HS-5 (cell line): Measurements from ENCODE around the gene PPIL4.
"Not testable (repeated sequence)": the region's sequence is repeated elsewhere in the genome, so short reads cannot be mapped to it uniquely, and the experiment has no call there.

Experiments used
- DNase-seq: peaks from one replicate; pipeline ENCODE4 v3.0.0-alpha.2; 2012; ENCODE audit warnings: low read depth

PPIL4 gene

DNA sequence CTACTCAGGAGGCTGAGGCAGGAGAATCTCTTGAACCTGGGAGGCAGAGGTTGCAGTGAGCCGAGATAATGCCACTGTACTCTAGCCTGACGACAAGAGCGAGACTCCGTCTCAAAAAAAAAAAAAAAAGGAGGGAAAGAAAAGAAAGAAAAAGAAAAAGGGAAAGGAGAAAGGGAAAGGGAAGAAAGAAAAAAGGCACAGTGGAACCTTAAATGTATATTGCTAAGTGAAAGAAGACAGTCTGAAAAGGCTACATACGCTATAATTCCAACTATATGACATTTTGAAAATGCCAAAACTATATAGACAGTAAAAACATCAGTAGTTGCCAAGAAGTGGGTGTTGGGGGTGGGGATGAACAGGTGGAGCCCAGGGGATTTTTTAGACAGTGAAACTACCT lies 16.2 kb downstream of the PPIL4 start:
- DNase-seq = no peak

DNA sequence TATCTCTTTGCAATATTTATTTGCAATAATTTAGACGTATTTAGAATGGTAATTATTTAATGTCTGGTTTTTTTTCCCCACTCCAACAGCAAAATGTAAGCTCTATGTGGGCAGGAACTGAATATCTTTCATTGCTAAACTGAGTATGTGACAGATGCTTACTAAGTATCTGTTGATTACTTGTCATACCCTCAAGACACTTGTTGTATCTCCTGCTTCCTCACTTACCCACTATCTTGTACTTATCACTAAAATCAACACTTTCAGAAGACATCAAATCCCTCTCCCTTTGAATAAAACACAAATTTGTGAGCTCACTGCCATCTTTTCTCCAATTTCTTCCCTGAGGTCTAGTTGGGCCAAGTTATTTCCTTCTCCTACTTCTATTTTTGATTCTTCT lies 30.3 kb downstream of the PPIL4 start:
- no peak for DNase-seq

GRCh38 chr6:149513915-149514314 lies 31.9 kb downstream of the PPIL4 start:
- DNase-seq = no peak

GRCh38 chr6:149510793-149511512 lies 34.9 kb downstream of the PPIL4 start:
- DNase-seq = no peak

DNA sequence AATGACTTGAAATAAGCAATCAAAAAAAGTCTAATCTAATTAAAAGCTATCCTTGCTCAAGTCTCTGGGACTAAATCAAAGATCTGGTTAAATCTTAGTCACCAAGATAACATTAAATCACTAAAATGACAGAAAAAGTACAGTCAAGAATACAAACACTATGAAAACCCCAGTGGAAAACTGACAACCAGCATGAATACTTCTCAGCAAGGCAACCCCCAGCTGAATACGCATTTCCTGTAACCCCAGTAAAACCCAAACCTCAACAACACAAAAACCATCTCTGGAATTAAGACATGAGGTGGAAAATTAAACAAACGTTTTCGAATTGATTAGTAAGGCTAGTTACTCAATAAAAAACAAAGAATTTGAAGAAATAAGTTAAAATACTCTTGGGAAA lies 37.4 kb downstream of the PPIL4 start:
- no peak for DNase-seq

GRCh38 chr6:149503872-149504271 lies 42.0 kb downstream of the PPIL4 start:
- no peak for DNase-seq

- no peak for DNase-seq
These were observed 42.6 kb downstream of the PPIL4 start for GRCh38 chr6:149503276-149503675.

GRCh38 chr6:149501768-149502167 lies 44.1 kb downstream of the PPIL4 start:
- DNase-seq = no peak

- no peak for DNase-seq
These were observed 44.6 kb downstream of the PPIL4 start for GRCh38 chr6:149501201-149501600.

DNA sequence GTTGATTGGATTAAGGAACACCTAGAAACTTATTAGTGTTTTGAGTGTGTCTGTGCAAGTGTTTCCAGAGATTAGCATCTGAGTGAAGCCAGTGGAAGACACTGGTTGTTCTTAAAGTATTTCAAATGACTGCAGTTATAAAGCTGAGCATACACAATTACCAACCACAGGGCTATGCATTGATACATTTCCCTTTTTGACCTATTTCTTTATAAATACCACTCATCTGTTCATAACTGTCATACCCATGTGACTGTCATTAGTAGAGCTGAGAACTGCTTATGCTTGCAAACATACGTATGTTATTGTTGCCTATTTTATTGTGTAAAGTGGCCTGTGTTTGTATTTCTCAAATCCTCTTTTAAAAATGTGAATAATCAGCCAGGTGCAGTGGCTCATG lies 45.7 kb downstream of the PPIL4 start:
- DNase-seq = no peak

DNA sequence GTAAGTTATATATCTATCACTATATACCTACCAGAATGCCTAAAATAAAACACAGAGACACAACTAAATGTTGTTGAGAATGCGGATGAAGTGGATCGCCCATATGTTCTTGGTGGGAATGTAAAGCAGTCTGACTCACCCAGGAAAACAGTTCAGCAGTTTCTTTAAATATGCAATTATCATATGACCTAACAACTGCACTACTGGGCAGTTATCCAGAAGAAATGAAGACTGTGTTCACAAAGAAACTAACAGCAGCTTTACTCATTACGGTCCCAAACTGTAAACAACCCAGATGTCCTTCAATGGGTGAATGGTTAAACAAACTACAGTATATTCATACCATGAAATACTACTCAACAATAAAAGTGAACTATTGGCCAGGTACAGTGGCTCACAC lies 46.8 kb downstream of the PPIL4 start:
- DNase-seq = peak; percentile 95

- DNase-seq = no peak
These were observed 48.5 kb downstream of the PPIL4 start for GRCh38 chr6:149497365-149497764.

GRCh38 chr6:149496597-149496996 lies 49.2 kb downstream of the PPIL4 start:
- peak; percentile 53 for DNase-seq

- not testable (repeated sequence) for DNase-seq
These were observed 50.4 kb downstream of the PPIL4 start for GRCh38 chr6:149495349-149496016.

DNA sequence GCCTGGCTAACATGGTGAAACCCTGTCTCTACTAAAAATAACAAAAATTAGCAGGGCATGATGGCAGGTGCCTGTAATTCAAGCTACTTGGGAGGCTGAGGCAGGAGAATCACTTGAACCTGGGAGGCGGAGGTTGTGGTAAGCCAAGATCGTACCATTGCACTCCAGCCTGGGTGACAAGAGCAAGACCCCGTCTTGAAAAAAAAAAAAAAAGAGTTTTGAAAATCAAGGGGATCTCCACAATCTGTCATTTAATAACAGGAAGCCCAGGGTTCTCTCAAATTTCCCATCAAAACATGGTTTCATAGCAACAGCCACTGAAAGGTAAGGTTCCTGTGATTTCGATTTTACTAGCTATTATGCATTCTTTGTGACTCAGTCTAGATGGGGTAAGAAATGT lies 51.0 kb downstream of the PPIL4 start:
- peak; percentile 36 for DNase-seq

DNA sequence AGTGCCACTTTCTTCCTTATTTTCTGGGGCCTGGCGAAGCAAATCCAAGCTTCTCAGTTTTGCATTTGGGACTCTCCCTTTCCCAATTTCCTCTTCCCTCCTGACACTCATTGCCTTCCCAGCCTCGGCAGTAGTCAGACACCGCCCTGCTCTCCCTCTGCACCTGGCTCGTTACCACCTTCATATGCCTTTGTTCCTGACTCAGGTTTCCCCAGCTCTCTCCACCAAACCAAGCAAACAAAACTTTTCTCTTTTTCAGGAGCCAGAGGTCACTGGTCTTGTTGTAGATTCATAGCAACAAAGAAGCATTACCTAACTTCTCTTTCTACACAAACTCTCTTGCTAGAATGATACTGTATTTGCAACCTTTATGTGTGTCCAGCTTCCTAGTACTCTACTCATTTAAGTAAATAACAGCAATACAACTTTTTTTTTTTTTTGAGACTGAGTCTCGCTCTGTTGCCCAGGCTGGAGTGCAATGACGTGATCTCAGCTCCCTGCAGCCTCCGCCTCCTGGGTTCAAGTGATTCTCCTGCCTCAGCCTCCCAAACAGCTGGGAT lies 52.0 kb downstream of the PPIL4 start:
- DNase-seq = no peak

DNA sequence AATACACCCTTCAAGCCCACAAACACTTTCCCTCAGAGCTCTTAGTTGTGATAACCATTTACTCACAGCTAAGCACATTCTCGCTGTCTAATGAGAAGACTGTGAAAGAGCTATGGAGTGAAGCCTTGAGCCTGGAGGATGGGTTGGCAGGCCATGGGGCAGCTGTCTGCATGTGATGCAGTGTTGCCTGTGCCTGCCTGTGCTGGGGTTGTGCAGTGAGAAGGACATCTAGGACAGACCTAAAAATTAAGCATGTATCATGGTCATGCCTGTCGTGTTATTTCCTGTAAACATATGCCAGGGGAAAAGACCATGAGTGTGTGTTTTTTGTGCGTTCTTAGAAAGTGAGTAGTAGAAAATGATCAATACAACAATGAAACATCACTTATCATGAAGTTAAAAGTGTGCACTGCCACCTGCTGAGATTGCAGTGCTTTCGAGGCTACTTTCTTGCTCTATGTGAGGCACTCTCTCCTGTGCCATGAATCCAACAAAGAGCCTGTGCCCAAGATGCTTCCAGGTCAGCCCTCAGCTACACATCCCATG lies 53.0 kb downstream of the PPIL4 start:
- DNase-seq = no peak

DNA sequence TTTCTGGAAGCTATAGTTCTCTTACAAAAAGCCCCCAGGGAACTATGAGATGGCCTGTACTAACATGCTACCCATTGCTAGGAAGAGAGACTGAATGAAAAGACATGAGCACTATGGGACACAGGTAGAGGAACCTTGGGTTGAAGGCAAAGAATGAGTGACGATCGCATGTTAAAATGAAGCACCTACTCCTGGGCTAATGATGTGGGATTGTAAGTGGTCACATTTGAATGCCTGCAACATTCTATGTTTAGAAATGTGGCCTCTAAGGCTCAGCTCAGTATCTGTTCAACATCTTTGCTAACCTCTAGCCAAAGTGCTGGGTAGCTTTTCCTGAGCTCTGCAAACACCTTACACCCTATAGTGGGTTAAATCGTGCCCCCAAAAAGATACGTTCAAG lies 55.9 kb downstream of the PPIL4 start:
- no peak for DNase-seq

GRCh38 chr6:149488815-149489214 lies 57.0 kb downstream of the PPIL4 start:
- DNase-seq = no peak

DNA sequence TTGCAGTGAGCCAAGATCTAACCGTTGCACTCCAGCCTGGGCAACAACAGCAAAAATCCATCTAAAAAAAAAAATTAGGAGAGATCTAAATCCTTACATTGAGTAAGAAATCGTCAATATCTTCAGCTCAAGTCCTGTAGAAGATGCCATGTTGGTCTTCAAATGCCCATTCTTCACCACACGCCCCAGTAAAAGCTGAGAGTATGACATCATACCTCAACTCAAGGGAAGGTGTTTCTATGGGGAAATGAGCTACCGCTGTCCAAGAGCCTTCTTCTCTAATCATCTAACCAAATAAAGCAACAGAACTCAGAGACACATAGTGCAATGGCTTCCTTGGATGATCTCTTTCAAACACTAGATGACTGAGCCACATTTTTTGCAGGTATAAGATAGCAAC lies 58.5 kb downstream of the PPIL4 start:
- no peak for DNase-seq

- no peak for DNase-seq
These were observed 60.8 kb downstream of the PPIL4 start, which contains the start of gene ZC3H12D for GRCh38 chr6:149484733-149485700. Gene ZC3H12D, minus strand, starts transcription at chr6:149485014. Its CDS starts 10,471 bp downstream, at chr6:149474543.
